ENCODE results near the gene SPINK13.

DNA sequence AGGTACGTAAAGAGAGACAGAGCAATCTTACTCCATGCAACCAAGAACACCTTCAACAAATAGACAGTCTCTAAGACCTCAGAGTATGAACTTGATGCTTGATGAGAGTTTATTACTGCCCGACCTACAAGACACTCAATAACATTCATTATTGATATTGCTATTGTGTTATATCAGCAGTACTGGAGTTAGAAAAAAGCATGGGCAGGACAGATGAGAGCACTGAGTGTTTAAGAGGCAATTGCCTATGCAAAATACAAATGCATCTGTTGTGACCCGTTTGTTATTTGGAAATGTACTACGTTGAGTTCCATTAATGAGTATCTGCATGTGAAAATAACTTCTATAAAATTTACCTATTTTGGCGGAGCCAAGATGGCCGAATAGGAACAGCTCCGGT is 38.4 kb upstream of the SPINK13 start:
- TF ChIP-seq EZH2 (IDR thresholded peaks at IDR 0.05; ENCODE audit: borderline replicate concordance, low read length), result no peak
- TF ChIP-seq, protein P1, sequence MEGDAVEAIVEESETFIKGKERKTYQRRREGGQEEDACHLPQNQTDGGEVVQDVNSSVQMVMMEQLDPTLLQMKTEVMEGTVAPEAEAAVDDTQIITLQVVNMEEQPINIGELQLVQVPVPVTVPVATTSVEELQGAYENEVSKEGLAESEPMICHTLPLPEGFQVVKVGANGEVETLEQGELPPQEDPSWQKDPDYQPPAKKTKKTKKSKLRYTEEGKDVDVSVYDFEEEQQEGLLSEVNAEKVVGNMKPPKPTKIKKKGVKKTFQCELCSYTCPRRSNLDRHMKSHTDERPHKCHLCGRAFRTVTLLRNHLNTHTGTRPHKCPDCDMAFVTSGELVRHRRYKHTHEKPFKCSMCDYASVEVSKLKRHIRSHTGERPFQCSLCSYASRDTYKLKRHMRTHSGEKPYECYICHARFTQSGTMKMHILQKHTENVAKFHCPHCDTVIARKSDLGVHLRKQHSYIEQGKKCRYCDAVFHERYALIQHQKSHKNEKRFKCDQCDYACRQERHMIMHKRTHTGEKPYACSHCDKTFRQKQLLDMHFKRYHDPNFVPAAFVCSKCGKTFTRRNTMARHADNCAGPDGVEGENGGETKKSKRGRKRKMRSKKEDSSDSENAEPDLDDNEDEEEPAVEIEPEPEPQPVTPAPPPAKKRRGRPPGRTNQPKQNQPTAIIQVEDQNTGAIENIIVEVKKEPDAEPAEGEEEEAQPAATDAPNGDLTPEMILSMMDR (IDR thresholded peaks at IDR 0.05; ENCODE audit: low read length), result no peak

Measured in OCI-LY1 (cell line).